Mucosa of rectum (tissue), 2 donors: ENCODE data around the gene TTC39A.

Source experiments
- H3K27ac ChIP-seq, 2 donors: one replicate each; pipeline ENCODE4 v1.7.0; 2013; ENCODE audit warnings: inconsistent platforms in 2 of 2, low read depth in 2 of 2, low read length in 2 of 2
- H3K27me3 ChIP-seq, 2 donors: one replicate each; pipeline ENCODE4 v1.7.0; 2013; ENCODE audit warnings: low read length in 2 of 2; ENCODE audit not compliant: control insufficient read depth in 2 of 2, insufficient read depth in 2 of 2
- H3K36me3 ChIP-seq, 2 donors: one replicate each; pipeline ENCODE4 v1.7.0; 2013; ENCODE audit warnings: low read length in 2 of 2; ENCODE audit not compliant: control insufficient read depth in 2 of 2, insufficient read depth in 2 of 2
- H3K4me1 ChIP-seq, 2 donors: one replicate each; pipeline ENCODE4 v1.7.0; 2013; ENCODE audit warnings: low read length in 2 of 2, mild to moderate bottlenecking in 1 of 2; ENCODE audit not compliant: control insufficient read depth in 2 of 2, insufficient read depth in 2 of 2
- H3K4me3 ChIP-seq, 2 donors: one replicate each; pipeline ENCODE4 v1.7.0; 2013; ENCODE audit warnings: low read length in 2 of 2
- H3K9ac ChIP-seq, 2 donors: one replicate each; pipeline ENCODE4 v1.7.0; 2013; ENCODE audit warnings: low read length in 2 of 2, low read depth in 1 of 2, mild to moderate bottlenecking in 1 of 2
- H3K9me3 ChIP-seq, 2 donors: one replicate each; pipeline ENCODE4 v1.7.0; 2013; ENCODE audit warnings: low read length in 2 of 2; ENCODE audit not compliant: control insufficient read depth in 2 of 2
- donor health status: healthy.
- donor health status: Normal muscosa, but diverticular disease.

Gene TTC39A

GRCh38 chr1:51341876-51342496 is 11.6 kb upstream of the TTC39A start:
- H3K4me3 ChIP-seq: no peak overlapping the region
- H3K4me1 ChIP-seq: peaks cover 0 to 9% of the 10 kb centered on the region in 2 donors
- no peaks in the 10 kb centered on the region for H3K36me3 ChIP-seq
- H3K9me3 ChIP-seq: no peaks in the 10 kb centered on the region
- no peak overlapping the region for H3K27ac ChIP-seq
- no peak overlapping the region for H3K9ac ChIP-seq
- peaks cover 10 to 12% of the 10 kb centered on the region in 2 donors for H3K27me3 ChIP-seq

GRCh38 chr1:51340380-51340779 is 10.0 kb upstream of the TTC39A start:
- Histone ChIP-seq H3K36me3 (no peaks in the 10 kb centered on the region), H3K4me3 (no peak overlapping the region), H3K27ac (no peak overlapping the region), H3K4me1 (peaks cover 4 to 18% of the 10 kb centered on the region in 2 donors), H3K9me3 (no peaks in the 10 kb centered on the region), H3K27me3 (peaks cover 10 to 11% of the 10 kb centered on the region in 2 donors), H3K9ac (no peak overlapping the region)

GRCh38 chr1:51336711-51337110 is 6.3 kb upstream of the TTC39A start:
- H3K27me3 ChIP-seq: peaks cover 0 to 2% of the 10 kb centered on the region in 2 donors
- H3K9me3 ChIP-seq: no peaks in the 10 kb centered on the region
- H3K27ac ChIP-seq: no peak overlapping the region
- peaks cover 4 to 14% of the 10 kb centered on the region in 2 donors for H3K4me1 ChIP-seq
- no peak overlapping the region for H3K9ac ChIP-seq
- H3K4me3 ChIP-seq: no peak overlapping the region
- no peaks in the 10 kb centered on the region for H3K36me3 ChIP-seq

GRCh38 chr1:51336004-51336403 is 5.6 kb upstream of the TTC39A start:
- no peak overlapping the region for H3K9ac ChIP-seq
- H3K4me3 ChIP-seq: no peak overlapping the region
- H3K27me3 ChIP-seq: peaks cover 0 to 2% of the 10 kb centered on the region in 2 donors
- H3K36me3 ChIP-seq: no peaks in the 10 kb centered on the region
- H3K4me1 ChIP-seq: peaks cover 8 to 21% of the 10 kb centered on the region in 2 donors
- no peaks in the 10 kb centered on the region for H3K9me3 ChIP-seq
- H3K27ac ChIP-seq: no peak overlapping the region

- Histone ChIP-seq H3K9ac (peak overlapping the region in 1 of 2 donors; percentile 85), H3K4me3 (peak overlapping the region; percentile 70 to 76)
Measured at GRCh38 chr1:51331206-51332100, 1.1 kb upstream of the TTC39A start.

GRCh38 chr1:51329443-51330325 is 678 bp downstream of the TTC39A start:
- Histone ChIP-seq H3K4me1 (peaks cover 22 to 25% of the 10 kb centered on the region in 2 donors), H3K9me3 (no peaks in the 10 kb centered on the region), H3K9ac (peak overlapping the region; percentile 67 to 79), H3K4me3 (peak overlapping the region; percentile 52 to 67), H3K36me3 (no peaks in the 10 kb centered on the region), H3K27ac (peak overlapping the region; percentile 90 to 92), H3K27me3 (no peaks in the 10 kb centered on the region)

More at GRCh38 chr1:51331206-51332100, 1.1 kb upstream of the TTC39A start:
- H3K4me1 ChIP-seq: peaks cover 22 to 36% of the 10 kb centered on the region in 2 donors
- H3K36me3 ChIP-seq: no peaks in the 10 kb centered on the region
- no peaks in the 10 kb centered on the region for H3K27me3 ChIP-seq
- H3K27ac ChIP-seq: peak overlapping the region; percentile 78 to 92
- H3K9me3 ChIP-seq: no peaks in the 10 kb centered on the region

- H3K4me1 ChIP-seq: peaks cover 22 to 24% of the 10 kb centered on the region in 2 donors
- no peaks in the 10 kb centered on the region for H3K9me3 ChIP-seq
- H3K4me3 ChIP-seq: peak overlapping the region; percentile 52 to 67
- peak overlapping the region; percentile 90 to 92 for H3K27ac ChIP-seq
- no peaks in the 10 kb centered on the region for H3K27me3 ChIP-seq
- H3K9ac ChIP-seq: peak overlapping the region; percentile 32 to 67
- H3K36me3 ChIP-seq: no peaks in the 10 kb centered on the region
Measured at GRCh38 chr1:51328926-51329325, 1.4 kb downstream of the TTC39A start.

- no peaks in the 10 kb centered on the region for H3K9me3 ChIP-seq
- no peak overlapping the region for H3K9ac ChIP-seq
- no peaks in the 10 kb centered on the region for H3K36me3 ChIP-seq
- H3K27me3 ChIP-seq: no peaks in the 10 kb centered on the region
- H3K4me1 ChIP-seq: peaks cover 22 to 24% of the 10 kb centered on the region in 2 donors
- H3K27ac ChIP-seq: no peak overlapping the region
- H3K4me3 ChIP-seq: no peak overlapping the region
Measured at GRCh38 chr1:51328279-51328678, 2.1 kb downstream of the TTC39A start.

- no peak overlapping the region for H3K4me3 ChIP-seq
- H3K27ac ChIP-seq: no peak overlapping the region
- H3K4me1 ChIP-seq: peaks cover 22 to 24% of the 10 kb centered on the region in 2 donors
- H3K9me3 ChIP-seq: no peaks in the 10 kb centered on the region
- H3K27me3 ChIP-seq: no peaks in the 10 kb centered on the region
- no peaks in the 10 kb centered on the region for H3K36me3 ChIP-seq
- no peak overlapping the region for H3K9ac ChIP-seq
Measured at GRCh38 chr1:51327386-51327785, 3.0 kb downstream of the TTC39A start.
